ENCODE measurements around the gene MYO3B. TPM values are rescaled to one million over a fixed set of nuclear protein-coding genes. Genes with fewer than 3 reads are reported as not detected.
"Not testable (repeated sequence)": the region's sequence is repeated elsewhere in the genome, so short reads cannot be mapped to it uniquely, and the experiment has no call there.

Gene MYO3B
- total RNA-seq, 4 donors from 2014 or later = 0.06 TPM; not detected in 3

DNA sequence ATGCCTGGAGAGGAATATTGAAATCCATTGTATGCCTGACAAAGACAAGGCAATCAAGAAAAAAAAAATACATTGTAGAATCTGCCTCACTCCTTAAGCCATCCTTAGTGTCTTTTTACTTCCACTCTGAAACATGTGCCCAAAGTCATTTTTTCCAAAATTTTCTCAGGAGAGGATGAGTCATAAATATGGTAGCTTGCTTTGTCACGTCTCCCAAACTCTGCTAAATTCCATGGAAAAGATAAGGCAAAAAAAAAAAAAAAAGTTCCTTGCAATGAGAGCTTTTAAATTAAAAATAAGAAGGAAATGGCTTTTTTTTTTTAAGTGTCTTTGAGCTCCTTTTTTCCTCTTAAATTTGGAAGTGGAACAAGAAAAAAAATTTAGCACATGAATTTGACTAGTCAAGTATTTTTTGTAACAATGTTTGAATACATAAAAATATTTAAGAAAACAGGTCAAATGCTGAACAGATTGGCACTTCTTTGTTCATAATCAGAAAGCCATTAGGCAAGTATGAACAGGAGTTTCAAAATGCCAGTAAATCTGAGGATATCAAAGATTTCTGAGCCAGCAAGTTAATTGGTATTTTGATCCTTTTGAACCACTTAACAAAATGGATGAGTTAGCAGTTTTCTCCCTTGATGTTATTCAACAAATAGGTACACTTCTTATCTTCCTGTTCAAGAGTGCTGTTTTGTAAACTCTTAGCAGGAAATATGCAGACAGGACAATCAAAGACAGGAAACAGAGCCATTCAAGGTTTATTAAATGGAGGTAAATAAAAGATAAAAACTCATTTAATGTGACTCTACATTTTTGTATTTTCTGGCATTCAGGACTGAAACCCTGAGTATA is 289.8 kb downstream of the MYO3B start:
- no peak for DNase-seq (ENCODE audit: extremely low spot score)
- Histone ChIP-seq H3K27ac (replicated peaks in 1 of 4) (no peak overlapping the region), H3K4me1 (no peaks in the 10 kb centered on the region), H3K36me3 (no peaks in the 10 kb centered on the region), H3K27me3 (no peaks in the 10 kb centered on the region), H3K9me3 (no peaks in the 10 kb centered on the region), H3K4me3 (no peak overlapping the region)
- intact Hi-C loops (cut with DNase I) = no loop called here
- TF ChIP-seq POLR2A (IDR thresholded peaks at IDR 0.05; ENCODE audit: low read depth) (no peak), EP300 (IDR thresholded peaks at IDR 0.05) (no peak), POLR2AphosphoS5 (IDR thresholded peaks at IDR 0.05) (no peak)
- TF ChIP-seq, protein P1, sequence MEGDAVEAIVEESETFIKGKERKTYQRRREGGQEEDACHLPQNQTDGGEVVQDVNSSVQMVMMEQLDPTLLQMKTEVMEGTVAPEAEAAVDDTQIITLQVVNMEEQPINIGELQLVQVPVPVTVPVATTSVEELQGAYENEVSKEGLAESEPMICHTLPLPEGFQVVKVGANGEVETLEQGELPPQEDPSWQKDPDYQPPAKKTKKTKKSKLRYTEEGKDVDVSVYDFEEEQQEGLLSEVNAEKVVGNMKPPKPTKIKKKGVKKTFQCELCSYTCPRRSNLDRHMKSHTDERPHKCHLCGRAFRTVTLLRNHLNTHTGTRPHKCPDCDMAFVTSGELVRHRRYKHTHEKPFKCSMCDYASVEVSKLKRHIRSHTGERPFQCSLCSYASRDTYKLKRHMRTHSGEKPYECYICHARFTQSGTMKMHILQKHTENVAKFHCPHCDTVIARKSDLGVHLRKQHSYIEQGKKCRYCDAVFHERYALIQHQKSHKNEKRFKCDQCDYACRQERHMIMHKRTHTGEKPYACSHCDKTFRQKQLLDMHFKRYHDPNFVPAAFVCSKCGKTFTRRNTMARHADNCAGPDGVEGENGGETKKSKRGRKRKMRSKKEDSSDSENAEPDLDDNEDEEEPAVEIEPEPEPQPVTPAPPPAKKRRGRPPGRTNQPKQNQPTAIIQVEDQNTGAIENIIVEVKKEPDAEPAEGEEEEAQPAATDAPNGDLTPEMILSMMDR (IDR thresholded peaks at IDR 0.05) = no peak
- WGBS = 38% methylated on average over 1 of the region's 1 CpG

DNA sequence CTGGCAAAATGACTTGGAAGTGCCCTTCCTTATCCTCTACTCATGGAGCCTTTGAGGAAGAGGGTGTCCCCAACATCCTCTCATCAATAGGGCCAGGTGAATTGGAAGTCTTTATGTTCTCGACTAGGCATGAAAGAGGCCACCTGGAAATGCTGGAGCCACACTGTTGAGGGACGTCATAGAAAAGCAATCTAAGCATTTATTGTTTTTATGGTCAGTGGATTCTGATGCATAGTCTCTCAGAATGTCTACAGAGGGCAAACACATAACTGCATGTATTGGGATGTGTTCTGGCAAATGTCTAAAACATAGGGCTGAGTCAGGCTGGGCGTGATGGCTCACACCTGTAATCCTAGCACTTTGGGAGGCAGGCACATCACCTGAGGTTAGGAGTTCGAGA is 290.6 kb downstream of the MYO3B start:
- Histone ChIP-seq H3K27ac (replicated peaks in 1 of 4) (no peak overlapping the region), H3K27me3 (no peaks in the 10 kb centered on the region), H3K36me3 (no peaks in the 10 kb centered on the region), H3K4me3 (no peak overlapping the region), H3K4me1 (no peaks in the 10 kb centered on the region), H3K9me3 (no peaks in the 10 kb centered on the region)
- intact Hi-C loops (cut with DNase I) = no loop called here
- DNase-seq (ENCODE audit: extremely low spot score) = no peak
- TF ChIP-seq POLR2A (IDR thresholded peaks at IDR 0.05; ENCODE audit: low read depth) = no peak
- TF ChIP-seq, protein P1 (IDR thresholded peaks at IDR 0.05) = no peak
- no peak for TF ChIP-seq POLR2AphosphoS5 (IDR thresholded peaks at IDR 0.05)
- TF ChIP-seq EP300 (IDR thresholded peaks at IDR 0.05) = no peak
- 84% methylated on average over 4 of the region's 4 CpGs for WGBS

DNA sequence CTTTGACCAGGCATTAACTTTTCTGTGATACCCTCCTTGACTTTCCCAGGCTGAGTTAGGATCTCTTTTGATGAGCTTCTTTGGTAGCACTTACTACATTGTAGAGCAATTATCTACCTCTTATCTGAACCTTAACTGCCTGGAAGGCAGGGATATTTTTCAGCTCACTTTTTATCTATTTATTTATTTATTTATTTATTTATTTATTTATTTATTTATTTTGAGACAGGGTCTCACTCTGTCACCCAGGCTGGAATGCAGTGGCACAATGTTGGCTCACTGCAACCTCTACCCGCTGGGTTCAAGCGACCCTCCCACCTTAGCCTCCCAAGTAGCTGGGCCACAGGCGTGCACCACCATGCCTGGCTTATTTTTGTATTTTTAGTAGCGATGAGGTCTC is 294.6 kb downstream of the MYO3B start:
- DNase-seq (ENCODE audit: extremely low spot score); H3K36me3 ChIP-seq; intact Hi-C loops (cut with DNase I); H3K9me3 ChIP-seq; H3K27me3 ChIP-seq; H3K4me1 ChIP-seq; H3K27ac ChIP-seq (replicated peaks in 1 of 4); H3K4me3 ChIP-seq: not testable (repeated sequence)
- 99% methylated on average over 4 of the region's 4 CpGs for WGBS

DNA sequence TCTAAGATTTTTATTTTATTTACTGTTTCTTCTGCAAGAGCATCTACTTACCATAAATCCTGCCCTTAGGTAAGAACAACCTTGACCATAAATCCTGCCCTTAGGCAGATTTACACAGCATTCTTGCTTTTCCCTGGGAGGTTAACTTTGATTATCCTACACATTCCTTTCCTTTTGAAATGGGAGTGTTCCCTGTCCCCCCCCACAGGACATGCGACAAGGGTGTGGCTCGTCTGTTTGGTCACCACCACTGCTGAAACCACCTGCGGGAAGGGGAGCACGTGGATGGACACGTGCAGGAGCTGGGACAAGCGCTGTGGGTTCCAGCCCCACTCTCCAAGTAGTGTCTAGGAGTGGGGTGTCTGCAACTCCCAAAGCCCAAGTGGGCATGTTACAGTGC is 297.9 kb downstream of the MYO3B start:
- H3K36me3 ChIP-seq = no peaks in the 10 kb centered on the region
- H3K9me3 ChIP-seq = no peaks in the 10 kb centered on the region
- intact Hi-C loops (cut with DNase I) = no loop called here
- WGBS = 93% methylated on average over 6 of the region's 6 CpGs
- TF ChIP-seq, protein P1 (IDR thresholded peaks at IDR 0.05) = no peak
- TF ChIP-seq POLR2AphosphoS5 (IDR thresholded peaks at IDR 0.05) = no peak
- TF ChIP-seq POLR2A (IDR thresholded peaks at IDR 0.05; ENCODE audit: low read depth) = no peak
- TF ChIP-seq EP300 (IDR thresholded peaks at IDR 0.05) = no peak
- H3K4me1 ChIP-seq = no peaks in the 10 kb centered on the region
- H3K27me3 ChIP-seq = no peaks in the 10 kb centered on the region
- DNase-seq (ENCODE audit: extremely low spot score) = peak; percentile 82
- H3K27ac ChIP-seq (replicated peaks in 1 of 4) = no peak overlapping the region
- H3K4me3 ChIP-seq = no peak overlapping the region

DNA sequence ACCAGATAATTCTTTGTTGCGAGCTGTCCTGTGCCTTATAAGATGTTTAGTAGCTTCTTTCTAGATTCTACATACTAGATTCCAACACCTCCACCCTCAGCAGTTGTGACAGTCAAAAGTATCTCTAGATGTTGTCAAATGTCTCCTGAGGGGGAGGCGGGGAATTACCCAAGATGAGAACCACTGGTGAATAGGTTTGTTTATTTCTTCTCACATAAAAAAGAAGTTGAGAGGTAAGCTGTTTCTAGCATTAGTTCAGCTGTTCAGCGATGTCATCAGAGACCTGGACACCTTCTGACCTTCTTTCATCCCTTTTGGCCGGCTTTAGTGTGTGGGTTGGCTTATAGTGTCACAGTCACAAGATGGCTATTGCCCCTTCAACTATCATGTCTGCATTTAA is 299.7 kb downstream of the MYO3B start:
- intact Hi-C loops (cut with DNase I) = no loop called here
- 57% methylated on average over 4 of the region's 4 CpGs for WGBS
- TF ChIP-seq POLR2AphosphoS5 (IDR thresholded peaks at IDR 0.05) = no peak
- no peak for TF ChIP-seq POLR2A (IDR thresholded peaks at IDR 0.05; ENCODE audit: low read depth)
- TF ChIP-seq, protein P1 (IDR thresholded peaks at IDR 0.05) = no peak
- no peak for TF ChIP-seq EP300 (IDR thresholded peaks at IDR 0.05)

More for the DNA sequence above, 299.7 kb downstream of the MYO3B start:
- peak; percentile 72 for DNase-seq (ENCODE audit: extremely low spot score)
- no peaks in the 10 kb centered on the region for H3K27me3 ChIP-seq
- no peaks in the 10 kb centered on the region for H3K9me3 ChIP-seq
- H3K4me3 ChIP-seq = no peak overlapping the region
- H3K4me1 ChIP-seq = no peaks in the 10 kb centered on the region
- H3K27ac ChIP-seq (replicated peaks in 1 of 4) = no peak overlapping the region
- no peaks in the 10 kb centered on the region for H3K36me3 ChIP-seq

All from esophagus muscularis mucosa (tissue), 4 donors.